ENCODE results near the gene MRPL46. TPM values are rescaled to one million over a fixed set of nuclear protein-coding genes. Genes with fewer than 3 reads are reported as not detected.

MRPL46 gene
- total and polyA plus RNA-seq, 2 of the 8 experiments (the other 6 are each of a cell fraction or from before 2014, with no cell fraction given), result 17.2 to 24.5 TPM

DNA sequence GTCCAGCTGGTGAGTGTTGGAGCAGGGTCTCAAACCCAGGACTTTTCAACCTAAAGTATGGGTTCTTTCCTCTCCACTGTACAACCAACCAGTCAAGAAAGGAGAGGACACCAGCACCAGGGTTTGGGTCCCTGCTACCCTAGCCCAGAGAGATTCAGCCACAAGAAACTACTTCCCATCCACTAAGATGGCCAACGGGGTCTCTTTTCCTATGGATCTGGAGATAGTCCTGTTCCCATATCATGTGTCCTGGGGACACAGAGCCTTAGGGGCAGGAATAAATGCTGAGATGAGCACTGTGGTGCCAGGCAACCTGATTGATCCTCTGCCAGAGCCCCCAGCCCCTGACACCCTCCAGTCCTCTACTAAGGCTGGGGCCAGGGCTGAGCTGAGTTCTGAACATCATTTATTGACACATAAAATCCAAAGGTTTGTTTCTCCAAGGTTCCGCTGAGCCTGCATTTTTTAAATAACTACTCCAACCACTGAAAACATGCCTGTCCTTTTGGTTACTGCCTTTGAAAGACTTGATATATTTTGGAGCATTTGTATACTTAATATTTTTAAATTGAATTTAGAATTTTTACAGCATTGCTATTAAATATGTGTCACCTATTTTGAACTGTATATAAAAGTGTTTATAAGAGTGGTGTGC is 26.0 kb downstream of the MRPL46 start (continued):
- TF ChIP-seq CHD2 (IDR thresholded peaks at IDR 0.05; ENCODE audit: low read length) (no peak), POLR2A (IDR thresholded peaks at IDR 0.05; ENCODE audit: control extremely low read depth in 1 of 2, low read depth in 2 of 2, low read length in 2 of 2) (no peak), ATF3 (IDR thresholded peaks at IDR 0.05; ENCODE audit: insufficient read depth, low read depth, low read length) (no peak), E2F6 (IDR thresholded peaks at IDR 0.05) (no peak)

Data from H1 (cell line).